ENCODE measurements around the gene C14orf119.

C14orf119 gene

GRCh38 chr14:23068789-23069412 is 26.4 kb upstream of the C14orf119 start:
- peak overlapping the region; percentile 53 for H3K4me3 ChIP-seq
- peak overlapping the region; percentile 75 for H3K27ac ChIP-seq
- H3K36me3 ChIP-seq (ENCODE audit: insufficient read depth, low read length), result peaks cover 77% of the 10 kb centered on the region
- DNase-seq (ENCODE audit: low read depth, low spot score), result peak; percentile 92
- H3K9me3 ChIP-seq (ENCODE audit: low read depth, low read length), result no peaks in the 10 kb centered on the region
- TF ChIP-seq POLR2AphosphoS5 (IDR thresholded peaks at IDR 0.05; ENCODE audit: borderline replicate concordance, low read depth, low read length), result peak; percentile 52
- TF ChIP-seq FOXP2 (optimal IDR thresholded peaks at IDR 0.05; ENCODE audit: control extremely low read depth, extremely low read length, insufficient read depth), result no peak
- peak overlapping the region; percentile 54 for H3K9ac ChIP-seq (ENCODE audit: insufficient read length)

- Histone ChIP-seq H3K4me3 (peak overlapping the region; percentile 53), H3K36me3 (ENCODE audit: insufficient read depth, low read length) (peaks cover 76% of the 10 kb centered on the region), H3K9me3 (ENCODE audit: low read depth, low read length) (no peaks in the 10 kb centered on the region), H3K27ac (peak overlapping the region; percentile 75), H3K9ac (ENCODE audit: insufficient read length) (peak overlapping the region; percentile 54)
- no peak for DNase-seq (ENCODE audit: low read depth, low spot score)
- TF ChIP-seq POLR2AphosphoS5 (IDR thresholded peaks at IDR 0.05; ENCODE audit: borderline replicate concordance, low read depth, low read length) (no peak), EZH2 (IDR thresholded peaks at IDR 0.05) (no peak), FOXP2 (optimal IDR thresholded peaks at IDR 0.05; ENCODE audit: control extremely low read depth, extremely low read length, insufficient read depth) (no peak)
Measured at GRCh38 chr14:23069413-23069806, 25.9 kb upstream of the C14orf119 start.

GRCh38 chr14:23070262-23071129 is 24.8 kb upstream of the C14orf119 start:
- Histone ChIP-seq H3K27ac (peak overlapping the region; percentile 91), H3K36me3 (ENCODE audit: insufficient read depth, low read length) (peaks cover 76% of the 10 kb centered on the region), H3K9ac (ENCODE audit: insufficient read length) (peak overlapping the region; percentile 92), H3K9me3 (ENCODE audit: low read depth, low read length) (no peaks in the 10 kb centered on the region), H3K4me3 (peak overlapping the region; percentile 83)
- no peak for TF ChIP-seq FOXP2 (optimal IDR thresholded peaks at IDR 0.05; ENCODE audit: control extremely low read depth, extremely low read length, insufficient read depth)
- TF ChIP-seq POLR2AphosphoS5 (IDR thresholded peaks at IDR 0.05; ENCODE audit: borderline replicate concordance, low read depth, low read length), result no peak; the same call in 1 of the 2 replicates
- TF ChIP-seq EZH2 (IDR thresholded peaks at IDR 0.05), result no peak
- no peak for DNase-seq (ENCODE audit: low read depth, low spot score)

GRCh38 chr14:23071244-23071920 is 23.9 kb upstream of the C14orf119 start:
- Histone ChIP-seq H3K4me3 (peak overlapping the region; percentile 83), H3K9ac (ENCODE audit: insufficient read length) (peak overlapping the region; percentile 92), H3K36me3 (ENCODE audit: insufficient read depth, low read length) (peaks cover 76% of the 10 kb centered on the region), H3K27ac (peak overlapping the region; percentile 91), H3K9me3 (ENCODE audit: low read depth, low read length) (no peaks in the 10 kb centered on the region)
- no peak for TF ChIP-seq FOXP2 (optimal IDR thresholded peaks at IDR 0.05; ENCODE audit: control extremely low read depth, extremely low read length, insufficient read depth)
- TF ChIP-seq POLR2AphosphoS5 (IDR thresholded peaks at IDR 0.05; ENCODE audit: borderline replicate concordance, low read depth, low read length), result peak; percentile 95
- TF ChIP-seq EZH2 (IDR thresholded peaks at IDR 0.05), result no peak
- no peak for DNase-seq (ENCODE audit: low read depth, low spot score)

GRCh38 chr14:23071921-23072539 is 23.3 kb upstream of the C14orf119 start:
- Histone ChIP-seq H3K4me3 (peak overlapping the region; percentile 83), H3K9ac (ENCODE audit: insufficient read length) (peak overlapping the region; percentile 92), H3K9me3 (ENCODE audit: low read depth, low read length) (no peaks in the 10 kb centered on the region), H3K36me3 (ENCODE audit: insufficient read depth, low read length) (peaks cover 77% of the 10 kb centered on the region), H3K27ac (peak overlapping the region; percentile 91)
- TF ChIP-seq POLR2AphosphoS5 (IDR thresholded peaks at IDR 0.05; ENCODE audit: borderline replicate concordance, low read depth, low read length) (no peak), EZH2 (IDR thresholded peaks at IDR 0.05) (no peak), FOXP2 (optimal IDR thresholded peaks at IDR 0.05; ENCODE audit: control extremely low read depth, extremely low read length, insufficient read depth) (no peak)
- no peak for DNase-seq (ENCODE audit: low read depth, low spot score)

GRCh38 chr14:23074906-23075305 is 20.4 kb upstream of the C14orf119 start:
- no peak for TF ChIP-seq EZH2 (IDR thresholded peaks at IDR 0.05)
- no peak for TF ChIP-seq FOXP2 (optimal IDR thresholded peaks at IDR 0.05; ENCODE audit: control extremely low read depth, extremely low read length, insufficient read depth)
- TF ChIP-seq POLR2AphosphoS5 (IDR thresholded peaks at IDR 0.05; ENCODE audit: borderline replicate concordance, low read depth, low read length), result no peak
- H3K36me3 ChIP-seq (ENCODE audit: insufficient read depth, low read length), result peaks cover 79% of the 10 kb centered on the region
- H3K9ac ChIP-seq (ENCODE audit: insufficient read length), result no peak overlapping the region
- no peaks in the 10 kb centered on the region for H3K9me3 ChIP-seq (ENCODE audit: low read depth, low read length)
- DNase-seq (ENCODE audit: low read depth, low spot score), result no peak
- H3K4me3 ChIP-seq, result no peak overlapping the region
- peak overlapping the region; percentile 35 for H3K27ac ChIP-seq

- no peaks in the 10 kb centered on the region for H3K9me3 ChIP-seq (ENCODE audit: low read depth, low read length)
- no peak overlapping the region for H3K4me3 ChIP-seq
- DNase-seq (ENCODE audit: low read depth, low spot score), result no peak
- TF ChIP-seq EZH2 (IDR thresholded peaks at IDR 0.05) (no peak), POLR2AphosphoS5 (IDR thresholded peaks at IDR 0.05; ENCODE audit: borderline replicate concordance, low read depth, low read length) (no peak), FOXP2 (optimal IDR thresholded peaks at IDR 0.05; ENCODE audit: control extremely low read depth, extremely low read length, insufficient read depth) (no peak)
- H3K36me3 ChIP-seq (ENCODE audit: insufficient read depth, low read length), result peaks cover 98% of the 10 kb centered on the region
- no peak overlapping the region for H3K9ac ChIP-seq (ENCODE audit: insufficient read length)
- H3K27ac ChIP-seq, result peak overlapping the region; percentile 17; the same call in 1 of the 2 replicates
Measured at GRCh38 chr14:23076785-23077408, 18.4 kb upstream of the C14orf119 start.

Measured in SK-N-MC (cell line).